GM19351 (cell line): ENCODE data around the gene TMEM253.

Source experiments
- ATAC-seq: cut with Tn5 transposase; IDR thresholded peaks from one replicate; pipeline ENCODE4 v1.9.1; 2021; ENCODE audit warnings: mild to moderate bottlenecking, moderate library complexity; ENCODE audit not compliant: unreplicated experiment

The TMEM253 gene

DNA sequence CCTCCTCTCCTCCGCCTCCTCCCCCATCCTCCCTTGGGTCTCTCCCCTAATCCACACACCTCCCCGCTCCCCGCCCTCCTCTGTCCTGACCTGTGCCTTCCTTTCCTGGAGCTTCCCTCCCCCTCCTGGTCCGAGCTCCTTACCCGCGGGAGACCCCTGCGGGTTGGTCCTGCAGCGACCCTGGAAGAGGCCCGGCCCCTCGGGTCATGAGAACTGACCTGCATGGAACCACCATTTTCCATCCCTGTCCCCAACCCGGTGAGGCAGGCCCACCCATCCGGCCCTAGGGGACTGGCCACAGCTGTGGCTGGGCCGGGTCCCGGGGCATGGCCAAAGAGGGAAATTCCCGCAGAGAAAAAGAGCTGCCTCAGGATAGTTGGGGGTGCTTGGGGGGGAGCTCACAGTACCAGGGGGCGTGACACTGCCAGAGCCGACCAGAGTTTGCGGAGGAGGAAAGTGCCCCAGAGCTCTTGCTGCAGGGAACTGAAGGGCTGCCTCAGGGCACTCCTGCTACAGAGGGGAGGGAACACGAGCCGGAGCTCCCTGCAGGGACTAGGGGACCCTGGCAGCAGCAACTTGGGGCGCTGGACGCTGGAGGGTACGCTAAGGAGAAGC lies 30.1 kb upstream of the TMEM253 start:
- ATAC-seq, result peak; percentile 18

DNA sequence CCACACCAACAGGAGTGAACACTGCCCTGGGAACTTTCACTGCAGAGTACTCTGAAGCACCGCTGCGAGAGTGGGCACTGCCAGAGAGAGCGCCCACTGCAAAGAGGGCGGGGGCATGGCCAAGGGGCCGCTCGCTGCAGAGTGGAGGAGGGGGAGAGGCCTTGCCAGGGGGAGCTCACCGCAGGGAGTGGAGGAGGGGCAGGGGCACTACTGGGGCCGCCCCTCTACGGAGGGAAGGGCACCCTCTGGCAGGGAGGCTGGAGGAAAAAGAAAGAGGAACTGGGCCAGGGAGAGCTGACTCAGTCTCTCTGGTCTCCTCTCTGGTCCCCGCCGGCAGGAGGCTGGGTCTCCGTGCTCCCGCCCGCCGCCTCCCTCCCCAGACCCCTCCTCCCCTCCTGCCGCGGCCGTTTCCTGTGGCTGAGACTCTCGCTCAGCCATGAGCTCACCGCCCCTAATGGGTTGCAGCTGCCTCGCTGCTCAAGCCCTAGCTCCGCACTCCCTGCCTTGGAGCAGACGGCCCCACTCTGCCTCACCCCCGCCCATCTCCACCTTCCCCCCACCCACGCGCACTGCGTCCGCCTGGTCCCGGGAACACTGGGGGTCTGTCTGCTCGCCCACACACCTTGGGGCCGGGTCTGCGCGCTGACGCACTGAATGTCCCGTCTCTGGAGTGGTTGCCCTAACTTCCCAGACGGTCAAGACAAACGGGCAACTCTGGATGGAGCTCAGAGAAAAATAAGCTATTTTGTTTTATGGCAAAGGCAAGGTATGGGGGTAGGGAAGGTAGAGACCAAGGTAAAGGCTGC lies 29.4 kb upstream of the TMEM253 start:
- peak; percentile 64 for ATAC-seq

DNA sequence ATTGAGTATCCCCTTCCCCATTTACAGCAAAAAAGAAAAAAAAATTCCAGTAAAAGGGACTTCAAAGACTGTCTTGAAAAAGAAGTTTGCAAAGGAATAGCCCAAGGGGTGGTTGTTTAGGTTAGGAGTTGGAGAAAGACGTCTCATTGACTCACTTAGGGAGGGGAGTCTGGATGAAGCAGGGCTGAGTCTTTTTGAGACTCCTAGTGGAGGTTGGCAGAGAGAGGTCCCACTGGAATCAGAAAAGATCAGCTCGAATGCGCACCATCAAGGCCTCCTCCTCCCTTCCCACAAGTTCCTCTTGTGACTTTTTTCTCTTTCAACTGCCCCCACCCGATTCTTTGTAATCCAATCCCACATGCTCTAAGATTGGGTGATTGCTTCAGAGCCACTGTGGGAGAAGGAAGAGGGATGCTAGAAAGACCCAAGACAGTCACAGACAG lies 28.8 kb upstream of the TMEM253 start:
- no peak for ATAC-seq

DNA sequence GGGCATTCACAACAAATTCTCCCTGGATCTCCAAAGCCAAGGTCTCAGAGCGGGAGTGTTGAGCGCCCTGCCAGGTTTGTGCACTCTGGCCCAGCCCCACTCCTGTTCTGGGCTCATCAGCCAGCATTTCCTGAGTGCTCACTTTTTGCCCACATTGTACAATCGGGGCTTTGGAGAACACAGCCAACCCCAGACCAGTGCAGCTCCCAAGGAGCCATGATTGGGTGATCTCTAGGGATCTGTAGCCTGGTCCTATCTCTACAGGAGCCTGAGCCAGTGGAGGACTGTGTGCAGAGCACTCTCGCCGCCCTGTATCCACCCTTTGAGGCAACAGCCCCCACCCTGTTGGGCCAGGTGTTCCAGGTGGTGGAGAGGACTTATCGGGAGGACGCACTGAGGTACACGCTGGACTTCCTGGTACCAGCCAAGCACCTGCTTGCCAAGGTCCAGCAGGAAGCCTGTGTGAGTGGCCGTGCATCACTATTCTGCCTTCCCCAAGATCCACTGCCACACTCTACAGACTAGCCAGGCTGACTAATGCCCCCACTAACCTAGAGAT lies 28.0 kb upstream of the TMEM253 start:
- ATAC-seq, result no peak

DNA sequence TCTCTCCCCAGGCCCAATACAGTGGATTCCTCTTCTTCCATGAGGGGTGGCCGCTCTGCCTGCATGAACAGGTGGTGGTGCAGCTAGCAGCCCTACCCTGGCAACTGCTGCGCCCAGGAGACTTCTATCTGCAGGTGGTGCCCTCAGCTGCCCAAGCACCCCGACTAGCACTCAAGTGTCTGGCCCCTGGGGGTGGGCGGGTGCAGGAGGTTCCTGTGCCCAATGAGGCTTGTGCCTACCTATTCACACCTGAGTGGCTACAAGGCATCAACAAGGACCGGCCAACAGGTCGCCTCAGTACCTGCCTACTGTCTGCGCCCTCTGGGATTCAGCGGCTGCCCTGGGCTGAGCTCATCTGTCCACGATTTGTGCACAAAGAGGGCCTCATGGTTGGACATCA lies 26.9 kb upstream of the TMEM253 start:
- ATAC-seq, result no peak

DNA sequence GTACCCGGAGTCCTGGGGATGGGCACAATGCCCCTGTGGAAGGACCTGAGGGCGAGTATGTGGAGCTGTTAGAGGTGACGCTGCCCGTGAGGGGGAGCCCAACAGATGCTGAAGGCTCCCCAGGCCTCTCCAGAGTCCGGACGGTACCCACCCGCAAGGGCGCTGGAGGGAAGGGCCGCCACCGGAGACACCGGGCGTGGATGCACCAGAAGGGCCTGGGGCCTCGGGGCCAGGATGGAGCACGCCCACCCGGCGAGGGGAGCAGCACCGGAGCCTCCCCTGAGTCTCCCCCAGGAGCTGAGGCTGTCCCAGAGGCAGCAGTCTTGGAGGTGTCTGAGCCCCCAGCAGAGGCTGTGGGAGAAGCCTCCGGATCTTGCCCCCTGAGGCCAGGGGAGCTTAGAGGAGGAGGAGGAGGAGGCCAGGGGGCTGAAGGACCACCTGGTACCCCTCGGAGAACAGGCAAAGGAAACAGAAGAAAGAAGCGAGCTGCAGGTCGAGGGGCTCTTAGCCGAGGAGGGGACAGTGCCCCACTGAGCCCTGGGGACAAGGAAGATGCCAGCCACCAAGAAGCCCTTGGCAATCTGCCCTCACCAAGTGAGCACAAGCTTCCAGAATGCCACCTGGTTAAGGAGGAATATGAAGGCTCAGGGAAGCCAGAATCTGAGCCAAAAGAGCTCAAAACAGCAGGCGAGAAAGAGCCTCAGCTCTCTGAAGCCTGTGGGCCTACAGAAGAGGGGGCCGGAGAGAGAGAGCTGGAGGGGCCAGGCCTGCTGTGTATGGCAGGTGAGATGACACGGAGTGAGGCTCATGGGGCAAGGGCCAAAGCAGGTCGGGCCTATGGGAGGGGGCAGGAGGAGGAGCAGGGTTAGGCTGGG lies 26.2 kb upstream of the TMEM253 start:
- no peak for ATAC-seq

DNA sequence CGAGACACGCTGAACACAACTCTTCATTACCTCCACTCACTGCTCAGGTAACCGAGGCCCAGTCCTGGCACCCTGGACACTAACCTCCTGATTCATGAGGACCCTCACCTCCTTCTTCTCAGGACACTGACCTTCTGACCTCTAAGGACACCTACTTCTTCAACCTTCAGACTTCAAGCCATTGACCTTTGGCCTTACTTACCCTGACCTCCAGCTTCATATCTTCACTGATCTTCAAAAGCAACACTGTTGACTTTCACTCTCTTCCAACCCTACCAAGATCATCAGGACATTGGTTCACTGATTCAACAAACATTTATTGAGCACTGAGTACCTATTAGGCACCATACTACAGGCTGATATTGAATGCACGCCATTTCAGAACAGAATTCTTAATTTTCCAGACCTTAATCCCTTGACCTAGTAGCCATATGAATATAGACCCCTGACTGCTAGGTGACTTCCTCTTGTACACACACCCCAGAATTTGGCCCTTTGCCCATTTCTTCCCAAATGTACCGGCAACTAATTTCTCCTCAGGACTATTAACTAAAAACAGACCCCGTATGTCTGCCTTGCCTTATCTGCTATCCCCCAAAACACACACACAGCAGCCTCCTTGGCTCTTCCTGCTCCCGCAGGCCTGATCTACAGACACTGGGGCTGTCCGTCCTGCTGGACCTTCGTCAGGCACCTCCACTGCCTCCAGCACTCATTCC lies 25.0 kb upstream of the TMEM253 start:
- ATAC-seq, result no peak

DNA sequence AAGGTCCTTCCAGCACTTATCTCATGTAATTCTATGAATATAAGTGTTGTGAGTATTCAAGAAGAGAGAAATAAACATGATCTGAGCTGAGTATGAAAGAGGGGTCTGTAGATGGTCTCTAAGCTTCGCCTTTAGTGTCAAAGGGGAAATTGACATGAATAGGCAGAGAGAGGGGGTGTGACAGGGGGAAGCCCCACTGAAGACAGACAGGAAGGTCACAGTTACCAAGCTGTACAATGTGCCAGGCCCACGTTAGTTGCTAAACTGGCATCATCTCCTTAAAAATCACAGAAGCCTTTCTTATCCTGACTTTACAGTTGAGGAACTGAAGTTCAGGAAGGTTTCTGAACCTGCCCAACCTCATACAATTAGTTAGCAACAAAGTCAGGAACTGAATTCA lies 23.2 kb upstream of the TMEM253 start:
- ATAC-seq, result no peak

DNA sequence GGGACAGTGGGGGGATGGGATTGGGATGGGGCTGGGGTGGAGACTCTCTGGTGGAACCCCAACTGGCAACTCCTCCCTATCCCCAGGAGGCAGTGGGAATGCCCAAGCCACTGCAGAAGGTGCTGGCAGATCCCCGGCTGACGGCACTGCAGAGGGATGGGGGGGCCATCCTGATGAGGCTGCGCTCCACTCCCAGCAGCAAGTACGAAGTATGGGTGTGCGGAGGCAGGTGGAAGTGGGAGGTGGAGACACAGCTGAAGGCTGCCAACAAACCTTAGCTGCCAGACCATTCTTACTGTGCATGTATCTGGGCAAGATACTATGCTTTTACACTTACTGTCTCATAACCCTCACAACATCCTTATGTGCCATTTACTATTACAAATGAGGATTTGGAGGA lies 22.6 kb upstream of the TMEM253 start:
- no peak for ATAC-seq

DNA sequence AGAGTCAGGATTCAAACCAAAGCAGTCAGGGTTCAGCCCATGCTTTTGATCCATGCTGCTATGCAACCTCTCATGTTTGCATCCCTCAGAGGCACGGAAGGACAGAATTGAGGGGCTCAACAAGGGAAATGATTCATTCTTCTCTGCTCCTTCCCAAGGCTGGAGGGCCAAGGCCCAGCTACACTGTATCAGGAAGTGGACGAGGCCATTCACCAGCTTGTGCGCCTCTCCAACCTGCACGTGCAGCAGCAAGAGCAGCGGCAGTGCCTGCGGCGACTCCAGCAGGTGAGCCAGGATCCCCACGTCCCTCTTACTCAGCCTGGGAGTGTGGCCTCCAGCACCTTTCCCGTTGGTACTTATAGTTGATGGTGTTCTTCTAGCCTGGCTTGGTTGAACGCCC lies 22.1 kb upstream of the TMEM253 start:
- no peak for ATAC-seq

DNA sequence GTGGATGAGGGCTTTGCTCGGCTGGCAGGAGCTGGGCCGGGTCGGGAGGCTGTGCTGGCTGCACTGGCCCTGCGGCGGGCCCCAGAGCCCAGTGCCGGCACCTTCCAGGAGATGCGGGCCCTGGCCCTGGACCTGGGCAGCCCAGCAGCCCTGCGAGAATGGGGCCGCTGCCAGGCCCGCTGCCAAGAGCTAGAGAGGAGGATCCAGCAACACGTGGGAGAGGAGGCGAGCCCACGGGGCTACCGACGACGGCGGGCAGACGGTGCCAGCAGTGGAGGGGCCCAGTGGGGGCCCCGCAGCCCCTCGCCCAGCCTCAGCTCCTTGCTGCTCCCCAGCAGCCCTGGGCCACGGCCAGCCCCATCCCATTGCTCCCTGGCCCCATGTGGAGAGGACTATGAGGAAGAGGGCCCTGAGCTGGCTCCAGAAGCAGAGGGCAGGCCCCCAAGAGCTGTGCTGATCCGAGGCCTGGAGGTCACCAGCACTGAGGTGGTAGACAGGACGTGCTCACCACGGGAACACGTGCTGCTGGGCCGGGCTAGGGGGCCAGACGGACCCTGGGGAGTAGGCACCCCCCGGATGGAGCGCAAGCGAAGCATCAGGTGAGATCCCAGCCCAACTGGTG lies 19.2 kb upstream of the TMEM253 start:
- no peak for ATAC-seq

DNA sequence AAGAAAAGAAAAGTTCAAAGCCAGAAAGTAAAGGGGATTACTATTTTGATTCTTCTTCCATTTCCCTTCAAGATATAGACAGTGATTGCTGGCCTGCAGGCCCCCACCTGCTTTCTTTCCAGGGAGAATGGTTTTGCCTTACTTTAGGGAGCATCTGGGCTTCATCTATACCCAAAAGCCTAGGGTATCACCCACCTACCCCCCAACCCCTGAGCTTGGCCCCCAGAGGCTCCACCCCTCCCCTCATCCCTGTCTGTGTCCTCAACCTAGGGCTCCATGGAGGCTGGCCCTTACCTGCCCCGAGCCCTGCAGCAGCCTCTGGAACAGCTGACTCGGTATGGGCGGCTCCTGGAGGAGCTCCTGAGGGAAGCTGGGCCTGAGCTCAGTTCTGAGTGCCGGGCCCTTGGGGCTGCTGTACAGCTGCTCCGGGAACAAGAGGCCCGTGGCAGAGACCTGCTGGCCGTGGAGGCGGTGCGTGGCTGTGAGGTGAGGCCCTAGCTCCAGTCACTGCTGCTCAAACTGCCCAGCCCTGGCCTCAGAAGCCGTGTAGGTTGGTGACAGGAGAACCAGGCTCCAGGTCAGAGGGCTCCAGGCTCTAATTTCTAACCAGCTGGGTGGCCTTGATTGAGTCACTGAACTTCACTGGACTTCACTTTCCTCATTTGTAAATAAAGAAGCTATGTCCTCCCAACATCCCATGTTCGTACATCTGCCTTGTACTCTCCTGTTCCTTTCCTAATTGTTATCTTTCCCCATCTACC lies 17.1 kb upstream of the TMEM253 start:
- no peak for ATAC-seq

DNA sequence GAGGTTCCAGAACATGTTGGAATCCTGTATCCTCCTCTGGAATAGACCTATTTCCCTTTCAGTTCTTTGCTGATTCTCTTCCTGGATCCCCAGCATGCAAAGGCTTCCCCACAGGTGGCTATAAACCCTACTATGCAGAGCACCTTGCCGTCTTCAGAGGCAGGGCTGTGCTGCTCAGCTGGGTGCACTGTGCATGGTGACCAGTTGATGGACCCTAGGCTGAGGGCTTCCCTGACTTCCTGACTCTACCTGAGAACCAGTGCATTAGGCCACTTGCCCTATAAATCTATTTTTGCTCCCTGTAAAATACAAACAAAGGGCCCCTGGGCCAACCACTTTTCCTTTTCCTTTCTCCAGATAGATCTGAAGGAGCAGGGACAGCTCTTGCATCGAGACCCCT lies 16.5 kb upstream of the TMEM253 start:
- ATAC-seq, result no peak

DNA sequence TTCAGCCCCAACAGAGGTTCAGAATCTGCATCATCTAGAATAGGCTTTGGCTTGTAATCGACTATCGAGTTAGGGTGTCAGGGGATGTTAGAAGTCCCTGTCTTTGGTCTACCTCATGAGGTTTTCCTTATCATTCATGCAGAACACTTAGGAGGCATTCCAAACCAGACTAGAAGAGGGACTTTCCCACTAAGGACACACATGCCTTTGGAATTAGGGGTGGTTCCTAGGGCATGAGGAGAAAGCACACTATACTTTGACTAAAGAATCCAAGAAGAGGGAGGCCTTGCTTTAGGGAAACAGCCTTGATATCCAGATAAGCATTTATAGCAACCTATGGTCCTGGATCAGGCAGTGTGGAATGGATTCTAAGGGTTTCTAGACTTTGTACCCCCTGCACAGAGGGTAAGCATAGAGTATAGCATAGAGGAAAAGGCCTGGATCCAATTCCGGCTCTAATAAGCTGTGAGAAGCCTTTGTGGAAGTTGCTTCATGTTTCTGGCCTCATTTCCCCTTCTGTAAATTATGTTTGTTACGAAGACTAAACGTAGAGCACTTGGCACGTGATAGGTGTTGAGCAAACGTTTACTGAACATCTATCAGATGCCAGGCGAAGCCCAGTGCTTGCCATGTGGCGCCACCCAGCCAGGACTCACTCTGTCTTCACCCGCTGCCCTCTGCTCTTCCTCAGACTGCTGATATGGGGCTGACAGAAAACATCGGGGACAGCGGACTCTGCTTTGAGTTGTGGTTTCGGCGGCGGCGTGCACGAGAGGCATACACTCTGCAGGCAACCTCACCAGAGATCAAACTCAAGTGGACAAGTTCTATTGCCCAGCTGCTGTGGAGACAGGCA lies 15.6 kb upstream of the TMEM253 start:
- no peak for ATAC-seq

DNA sequence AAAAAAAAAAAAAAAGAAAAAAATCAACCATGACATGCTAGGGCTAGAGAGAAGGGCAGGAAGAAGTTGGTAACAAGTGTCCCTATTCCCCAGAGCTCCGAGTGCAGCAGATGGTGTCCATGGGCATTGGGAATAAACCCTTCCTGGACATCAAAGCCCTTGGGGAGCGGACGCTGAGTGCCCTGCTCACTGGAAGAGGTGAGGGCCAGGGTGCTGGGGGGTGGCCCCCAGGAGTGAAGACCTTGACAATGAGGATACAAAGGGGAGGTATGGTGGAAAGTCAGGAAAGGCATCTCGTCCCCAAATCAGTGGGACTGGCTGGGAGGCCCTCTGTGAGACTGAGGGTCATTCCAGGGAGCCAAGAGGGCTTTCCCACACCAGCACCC lies 14.0 kb upstream of the TMEM253 start:
- ATAC-seq, result no peak

DNA sequence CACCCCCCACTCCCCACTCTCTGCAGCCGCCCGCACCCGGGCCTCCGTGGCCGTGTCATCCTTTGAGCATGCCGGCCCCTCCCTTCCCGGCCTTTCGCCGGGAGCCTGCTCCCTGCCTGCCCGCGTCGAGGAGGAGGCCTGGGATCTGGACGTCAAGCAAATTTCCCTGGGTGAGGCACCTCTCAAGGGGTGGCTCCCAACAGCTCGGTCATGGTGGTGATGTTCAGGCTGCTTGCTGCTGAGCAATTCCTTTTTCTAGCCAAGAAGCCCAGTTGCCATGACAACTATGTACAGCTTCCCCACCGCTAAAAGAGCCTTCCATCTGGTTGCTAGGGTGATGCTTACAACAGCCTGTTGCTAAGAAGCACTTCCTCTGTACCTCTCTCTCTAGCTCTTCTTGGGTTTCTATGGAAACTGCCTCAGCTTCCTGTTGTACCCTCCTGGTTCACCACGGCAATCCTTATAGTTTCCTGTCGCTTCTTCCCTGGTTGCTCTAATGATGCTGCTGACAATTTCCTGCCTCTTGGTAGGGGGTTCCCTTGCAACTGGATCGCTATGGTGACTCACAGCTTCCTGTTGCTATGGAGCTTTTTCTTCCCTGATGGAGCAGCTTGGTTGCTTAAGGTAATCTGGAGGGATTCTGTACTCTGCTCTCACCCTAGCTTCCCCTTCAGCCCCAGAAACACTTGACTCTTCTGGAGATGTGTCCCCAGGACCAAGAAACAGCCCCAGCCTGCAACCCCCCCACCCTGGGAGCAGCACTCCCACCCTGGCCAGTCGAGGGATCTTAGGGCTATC lies 13.4 kb upstream of the TMEM253 start:
- peak; percentile 64 for ATAC-seq

DNA sequence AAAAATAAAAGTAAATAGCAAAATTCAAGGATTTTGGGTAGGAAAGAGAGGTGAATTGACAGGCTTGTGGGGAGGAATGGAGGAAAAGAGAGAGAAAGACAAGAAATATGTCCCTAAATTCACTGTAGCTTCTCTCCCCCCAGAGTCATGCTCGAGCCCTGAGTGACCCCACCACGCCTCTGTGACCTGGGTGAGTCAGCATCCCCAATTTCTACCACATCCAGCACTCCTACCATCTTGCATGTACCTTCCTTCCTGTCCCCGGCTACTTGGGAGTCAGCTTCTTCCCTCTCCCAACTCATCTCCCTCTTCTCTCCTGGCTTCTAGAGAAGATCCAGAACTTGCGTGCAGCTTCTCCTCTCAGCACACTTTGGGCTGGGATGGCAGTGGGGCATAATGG lies 12.2 kb upstream of the TMEM253 start:
- no peak for ATAC-seq

DNA sequence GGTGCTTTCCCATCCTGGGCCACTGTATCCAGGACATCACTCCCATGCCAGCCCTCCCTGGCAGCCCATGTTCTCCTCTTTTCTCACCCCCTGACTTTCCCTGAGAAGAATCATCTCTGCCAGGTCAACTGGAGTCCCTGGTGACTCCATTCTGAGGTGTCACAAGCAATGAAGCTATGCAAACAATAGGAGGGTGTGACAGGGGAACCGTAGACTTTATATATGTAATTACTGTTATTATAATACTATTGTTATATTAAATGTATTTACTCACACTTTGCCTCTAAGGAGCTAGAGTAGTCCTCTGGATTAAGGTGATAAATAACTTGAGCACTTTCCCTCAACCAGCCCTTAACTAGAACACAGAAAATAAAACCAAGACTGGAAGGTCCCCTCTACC lies 11.6 kb upstream of the TMEM253 start:
- ATAC-seq, result no peak
